ENCODE results near the gene ATP1B1.

ATP1B1 gene

DNA sequence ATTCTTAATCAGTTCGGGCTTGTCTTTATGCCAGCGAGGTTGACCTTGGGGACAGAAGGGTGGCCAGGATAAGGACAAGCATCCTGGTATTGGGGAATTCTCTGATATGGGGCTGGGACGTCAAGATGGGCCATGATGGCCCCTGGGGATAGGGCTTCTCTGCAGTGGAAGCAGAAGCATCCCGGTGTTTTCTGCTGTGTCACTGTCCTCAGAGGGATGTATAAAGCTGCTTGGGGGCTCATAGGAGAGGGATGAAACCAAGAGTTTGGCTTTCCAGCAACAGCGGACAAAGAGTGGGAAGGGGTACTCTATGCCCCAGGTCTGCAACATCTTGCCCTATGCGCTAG, 1.4 kb upstream of the ATP1B1 start:
- WGBS, 2 donors (ENCODE audit: extremely low coverage in 2 of 2, insufficient read length in 2 of 2, insufficient replicate concordance in 1 of 2) = no CpG with 5 or more reads among the region's 6 CpGs
- H3K9me3 ChIP-seq (replicated peaks in 1 of 2; ENCODE audit: control insufficient read depth in 2 of 2, insufficient read depth in 1 of 2, low read depth in 1 of 2, low read length in 2 of 2) = no peaks in the 10 kb centered on the region
- no peak for DNase-seq (ENCODE audit: low spot score)
- H3K36me3 ChIP-seq (replicated peaks in 1 of 2; ENCODE audit: control insufficient read depth in 2 of 2, insufficient read depth in 2 of 2, low read length in 2 of 2) = no peaks in the 10 kb centered on the region
- peaks cover 29 to 31% of the 10 kb centered on the region in 2 donors for H3K4me1 ChIP-seq (ENCODE audit: control insufficient read depth in 2 of 2, insufficient read depth in 1 of 2, low read depth in 1 of 2, low read length in 2 of 2)
- peak overlapping the region in 1 of 2 donors; percentile 57 for H3K4me3 ChIP-seq (ENCODE audit: low read length in 2 of 2)
- no peak overlapping the region for H2BK5ac ChIP-seq (ENCODE audit: low read length)
- no peak overlapping the region for H2AK5ac ChIP-seq (ENCODE audit: low read depth, low read length)
- no peak overlapping the region for H4K91ac ChIP-seq (ENCODE audit: low read depth, low read length, poor library complexity)
- no peak overlapping the region for H3K27ac ChIP-seq (replicated peaks; ENCODE audit: low read length)
- no peak overlapping the region for H3K9ac ChIP-seq (ENCODE audit: low read depth, low read length, poor library complexity)
- H3K18ac ChIP-seq (ENCODE audit: low read length) = peak overlapping the region; percentile 97
- H3K27me3 ChIP-seq (ENCODE audit: control insufficient read depth in 3 of 3, insufficient read depth in 3 of 3, low read depth in 1 of 3, low read length in 3 of 3) = peaks cover 0 to 13% (median 2%) of the 10 kb centered on the region in 3 experiments
- H3K79me1 ChIP-seq (ENCODE audit: low read depth, low read length) = no peaks in the 10 kb centered on the region
- H2BK12ac ChIP-seq (ENCODE audit: low read length) = no peak overlapping the region
- no peak overlapping the region for H2BK120ac ChIP-seq (ENCODE audit: low read depth, low read length)
- H3K4ac ChIP-seq (ENCODE audit: low read length) = no peak overlapping the region
- no peak overlapping the region for H4K8ac ChIP-seq (ENCODE audit: low read depth, low read length)
- no peak overlapping the region for H3K14ac ChIP-seq (ENCODE audit: low read length)
- H3K4me2 ChIP-seq (ENCODE audit: insufficient read depth, low read length, poor library complexity, severe bottlenecking) = peak overlapping the region; percentile 72
- no peak overlapping the region for H3K23ac ChIP-seq (ENCODE audit: low read depth, low read length, poor library complexity)
- H2AFZ ChIP-seq (ENCODE audit: low read length) = peak overlapping the region; percentile 98
- H2BK15ac ChIP-seq (ENCODE audit: low read length) = no peak overlapping the region

DNA sequence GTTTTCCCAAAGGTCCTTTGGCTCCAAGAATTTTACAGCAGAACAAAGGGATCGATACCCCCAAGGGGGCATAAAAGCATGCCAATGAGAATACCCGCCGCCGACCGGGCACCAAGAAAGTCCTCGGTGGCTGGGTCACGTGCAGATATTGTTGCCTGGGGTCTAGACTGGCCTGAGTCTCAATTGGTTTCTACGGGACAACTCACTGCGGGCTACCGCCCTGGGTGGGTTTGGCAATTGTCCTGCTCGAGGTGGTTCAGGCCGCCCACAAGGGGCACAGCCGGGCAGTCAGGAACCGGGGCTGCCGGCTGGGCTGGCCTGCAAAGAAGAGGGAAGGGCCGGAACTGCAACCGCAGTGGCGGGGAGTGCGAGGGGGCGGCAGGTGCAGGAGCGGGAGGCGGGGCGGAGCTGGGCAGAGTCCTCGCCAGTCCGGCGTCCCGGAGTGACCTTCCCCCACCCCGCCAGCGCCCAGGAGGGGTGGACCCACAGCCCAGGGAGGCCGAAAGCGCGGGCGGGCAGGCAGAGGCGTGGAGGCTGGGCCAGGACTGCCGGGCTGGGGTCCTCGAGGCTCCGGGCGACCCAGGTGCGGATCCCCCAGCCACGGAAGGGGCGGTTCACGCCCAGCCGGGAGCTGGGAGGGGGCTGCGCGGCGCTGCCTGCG, 926 bp upstream of the ATP1B1 start:
- H4K8ac ChIP-seq (ENCODE audit: low read depth, low read length) = no peak overlapping the region
- no peaks in the 10 kb centered on the region for H3K36me3 ChIP-seq (replicated peaks in 1 of 2; ENCODE audit: control insufficient read depth in 2 of 2, insufficient read depth in 2 of 2, low read length in 2 of 2)
- peaks cover 32 to 34% of the 10 kb centered on the region in 2 donors for H3K4me1 ChIP-seq (ENCODE audit: control insufficient read depth in 2 of 2, insufficient read depth in 1 of 2, low read depth in 1 of 2, low read length in 2 of 2)
- DNase-seq (ENCODE audit: low spot score) = no peak
- peak overlapping the region; percentile 57 to 88 for H3K4me3 ChIP-seq (ENCODE audit: low read length in 2 of 2)
- H2BK120ac ChIP-seq (ENCODE audit: low read depth, low read length) = no peak overlapping the region
- H2BK12ac ChIP-seq (ENCODE audit: low read length) = no peak overlapping the region
- no peak overlapping the region for H2AK5ac ChIP-seq (ENCODE audit: low read depth, low read length)
- H4K91ac ChIP-seq (ENCODE audit: low read depth, low read length, poor library complexity) = no peak overlapping the region
- peak overlapping the region; percentile 50 for H2BK15ac ChIP-seq (ENCODE audit: low read length)
- H3K79me1 ChIP-seq (ENCODE audit: low read depth, low read length) = no peaks in the 10 kb centered on the region
- no peak overlapping the region for H3K14ac ChIP-seq (ENCODE audit: low read length)
- H3K9ac ChIP-seq (ENCODE audit: low read depth, low read length, poor library complexity) = peak overlapping the region; percentile 95
- no CpG with 5 or more reads among the region's 47 CpGs for WGBS, 2 donors (ENCODE audit: extremely low coverage in 2 of 2, insufficient read length in 2 of 2, insufficient replicate concordance in 1 of 2)
- peak overlapping the region; percentile 97 for H3K18ac ChIP-seq (ENCODE audit: low read length)
- peak overlapping the region; percentile 58 for H3K23ac ChIP-seq (ENCODE audit: low read depth, low read length, poor library complexity)
- peak overlapping the region; percentile 85 for H3K27ac ChIP-seq (replicated peaks; ENCODE audit: low read length)
- H3K4me2 ChIP-seq (ENCODE audit: insufficient read depth, low read length, poor library complexity, severe bottlenecking) = peak overlapping the region; percentile 72
- H3K4ac ChIP-seq (ENCODE audit: low read length) = no peak overlapping the region
- H2BK5ac ChIP-seq (ENCODE audit: low read length) = peak overlapping the region; percentile 79
- H3K9me3 ChIP-seq (replicated peaks in 1 of 2; ENCODE audit: control insufficient read depth in 2 of 2, insufficient read depth in 1 of 2, low read depth in 1 of 2, low read length in 2 of 2) = no peaks in the 10 kb centered on the region
- peak overlapping the region; percentile 98 for H2AFZ ChIP-seq (ENCODE audit: low read length)
- peaks cover 0 to 13% (median 2%) of the 10 kb centered on the region in 3 experiments for H3K27me3 ChIP-seq (ENCODE audit: control insufficient read depth in 3 of 3, insufficient read depth in 3 of 3, low read depth in 1 of 3, low read length in 3 of 3)

DNA sequence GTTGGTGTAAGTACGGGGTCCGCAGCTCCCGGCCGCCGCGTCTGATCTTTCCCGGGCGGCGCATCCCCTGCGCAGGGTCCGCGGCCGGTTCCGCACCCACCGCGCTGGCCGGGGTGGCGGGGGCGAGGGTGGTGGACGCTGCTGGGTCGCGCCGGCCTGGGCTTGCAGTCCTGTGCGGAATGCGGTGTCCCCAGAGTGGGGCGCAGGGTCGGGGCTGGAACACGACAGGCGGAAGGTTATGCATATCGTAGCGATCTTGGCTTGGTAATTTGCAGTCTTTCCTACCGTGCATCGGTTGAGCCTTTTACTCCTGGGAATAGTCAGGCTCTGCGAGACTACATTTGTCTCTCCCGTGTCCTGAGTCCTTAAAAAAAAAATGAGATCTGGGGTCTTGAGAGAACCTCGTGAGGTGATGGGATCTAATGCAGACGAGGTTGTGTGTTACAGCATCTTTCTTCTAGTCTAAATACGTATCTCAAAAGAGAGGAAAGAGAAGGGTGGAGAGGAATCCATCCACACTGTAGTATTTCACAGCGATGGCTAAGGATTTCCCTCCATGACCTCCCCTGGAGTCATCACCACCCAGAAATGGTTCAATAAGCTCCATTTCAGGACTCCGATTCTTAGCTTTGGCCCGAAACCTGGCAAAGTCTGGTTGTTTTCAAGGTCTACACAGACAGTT, 572 bp downstream of the ATP1B1 start:
- peaks cover 0 to 8% of the 10 kb centered on the region in 2 donors for H3K36me3 ChIP-seq (replicated peaks in 1 of 2; ENCODE audit: control insufficient read depth in 2 of 2, insufficient read depth in 2 of 2, low read length in 2 of 2)
- no peak for DNase-seq (ENCODE audit: low spot score)
- H3K18ac ChIP-seq (ENCODE audit: low read length) = peak overlapping the region; percentile 97
- peak overlapping the region; percentile 98 for H2AFZ ChIP-seq (ENCODE audit: low read length)
- peak overlapping the region; percentile 88 for H2BK5ac ChIP-seq (ENCODE audit: low read length)
- no peaks in the 10 kb centered on the region for H3K79me1 ChIP-seq (ENCODE audit: low read depth, low read length)
- H3K4me3 ChIP-seq (ENCODE audit: low read length in 2 of 2) = peak overlapping the region; percentile 57 to 99
- H3K14ac ChIP-seq (ENCODE audit: low read length) = no peak overlapping the region
- peak overlapping the region; percentile 52 for H3K4me2 ChIP-seq (ENCODE audit: insufficient read depth, low read length, poor library complexity, severe bottlenecking)
- H2BK120ac ChIP-seq (ENCODE audit: low read depth, low read length) = no peak overlapping the region
- no peaks in the 10 kb centered on the region for H3K9me3 ChIP-seq (replicated peaks in 1 of 2; ENCODE audit: control insufficient read depth in 2 of 2, insufficient read depth in 1 of 2, low read depth in 1 of 2, low read length in 2 of 2)
- H2BK12ac ChIP-seq (ENCODE audit: low read length) = no peak overlapping the region
- no peak overlapping the region for H4K91ac ChIP-seq (ENCODE audit: low read depth, low read length, poor library complexity)
- peak overlapping the region; percentile 43 for H4K8ac ChIP-seq (ENCODE audit: low read depth, low read length)
- H2BK15ac ChIP-seq (ENCODE audit: low read length) = no peak overlapping the region
- WGBS, 2 donors (ENCODE audit: extremely low coverage in 2 of 2, insufficient read length in 2 of 2, insufficient replicate concordance in 1 of 2) = no CpG with 5 or more reads among the region's 41 CpGs
- H3K9ac ChIP-seq (ENCODE audit: low read depth, low read length, poor library complexity) = peak overlapping the region; percentile 97
- H3K27ac ChIP-seq (replicated peaks; ENCODE audit: low read length) = peak overlapping the region; percentile 88
- H3K27me3 ChIP-seq (ENCODE audit: control insufficient read depth in 3 of 3, insufficient read depth in 3 of 3, low read depth in 1 of 3, low read length in 3 of 3) = peaks cover 0 to 13% (median 2%) of the 10 kb centered on the region in 3 experiments
- H3K23ac ChIP-seq (ENCODE audit: low read depth, low read length, poor library complexity) = peak overlapping the region; percentile 58
- H3K4me1 ChIP-seq (ENCODE audit: control insufficient read depth in 2 of 2, insufficient read depth in 1 of 2, low read depth in 1 of 2, low read length in 2 of 2) = peaks cover 27 to 34% of the 10 kb centered on the region in 2 donors
- H3K4ac ChIP-seq (ENCODE audit: low read length) = no peak overlapping the region
- H2AK5ac ChIP-seq (ENCODE audit: low read depth, low read length) = no peak overlapping the region

DNA sequence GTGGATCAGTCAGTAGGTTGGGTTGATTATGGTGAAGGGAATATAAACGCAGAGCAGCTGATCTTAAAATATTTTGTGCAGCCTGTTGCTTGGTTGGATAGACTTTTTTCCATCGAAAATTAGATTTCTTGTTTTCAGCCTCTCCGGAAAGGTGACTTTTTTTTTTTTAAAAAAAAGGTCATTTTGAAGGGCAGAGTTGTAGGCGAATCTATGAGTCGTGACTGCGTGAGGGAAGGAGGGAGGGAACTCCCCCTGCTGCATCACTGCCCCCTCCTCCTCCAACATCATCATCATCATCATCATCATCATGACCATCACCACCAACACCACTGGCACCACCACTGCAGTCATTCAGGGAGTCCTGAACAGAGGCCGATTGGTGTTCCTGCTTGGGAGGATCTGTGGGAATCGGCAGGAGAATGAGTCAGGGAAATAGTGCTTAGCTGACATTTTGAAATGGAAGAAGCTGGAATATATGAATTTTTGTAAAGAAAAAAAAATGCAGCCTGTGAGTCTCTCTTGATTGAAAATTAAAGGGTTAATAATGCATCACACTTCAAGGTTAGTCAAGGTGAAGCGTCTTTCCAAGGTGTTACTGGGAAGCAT, 1.2 kb downstream of the ATP1B1 start:
- peaks cover 21 to 30% of the 10 kb centered on the region in 2 donors for H3K4me1 ChIP-seq (ENCODE audit: control insufficient read depth in 2 of 2, insufficient read depth in 1 of 2, low read depth in 1 of 2, low read length in 2 of 2)
- H2AFZ ChIP-seq (ENCODE audit: low read length) = peak overlapping the region; percentile 98
- no peak overlapping the region for H3K18ac ChIP-seq (ENCODE audit: low read length)
- no peaks in the 10 kb centered on the region for H3K79me1 ChIP-seq (ENCODE audit: low read depth, low read length)
- WGBS, 2 donors (ENCODE audit: extremely low coverage in 2 of 2, insufficient read length in 2 of 2, insufficient replicate concordance in 1 of 2) = no CpG with 5 or more reads among the region's 9 CpGs
- H3K9ac ChIP-seq (ENCODE audit: low read depth, low read length, poor library complexity) = no peak overlapping the region
- H2AK5ac ChIP-seq (ENCODE audit: low read depth, low read length) = no peak overlapping the region
- no peak for DNase-seq (ENCODE audit: low spot score)
- no peak overlapping the region for H2BK12ac ChIP-seq (ENCODE audit: low read length)
- no peak overlapping the region for H2BK15ac ChIP-seq (ENCODE audit: low read length)
- H3K4me2 ChIP-seq (ENCODE audit: insufficient read depth, low read length, poor library complexity, severe bottlenecking) = peak overlapping the region; percentile 52
- no peak overlapping the region for H3K4ac ChIP-seq (ENCODE audit: low read length)
- H3K9me3 ChIP-seq (replicated peaks in 1 of 2; ENCODE audit: control insufficient read depth in 2 of 2, insufficient read depth in 1 of 2, low read depth in 1 of 2, low read length in 2 of 2) = no peaks in the 10 kb centered on the region
- H2BK5ac ChIP-seq (ENCODE audit: low read length) = no peak overlapping the region
- no peak overlapping the region for H3K27ac ChIP-seq (replicated peaks; ENCODE audit: low read length)
- peak overlapping the region; percentile 57 to 99 for H3K4me3 ChIP-seq (ENCODE audit: low read length in 2 of 2)
- H3K36me3 ChIP-seq (replicated peaks in 1 of 2; ENCODE audit: control insufficient read depth in 2 of 2, insufficient read depth in 2 of 2, low read length in 2 of 2) = peaks cover 0 to 15% of the 10 kb centered on the region in 2 donors
- H3K23ac ChIP-seq (ENCODE audit: low read depth, low read length, poor library complexity) = no peak overlapping the region
- no peak overlapping the region for H3K14ac ChIP-seq (ENCODE audit: low read length)
- no peak overlapping the region for H2BK120ac ChIP-seq (ENCODE audit: low read depth, low read length)
- peaks cover 0 to 13% (median 2%) of the 10 kb centered on the region in 3 experiments for H3K27me3 ChIP-seq (ENCODE audit: control insufficient read depth in 3 of 3, insufficient read depth in 3 of 3, low read depth in 1 of 3, low read length in 3 of 3)
- no peak overlapping the region for H4K8ac ChIP-seq (ENCODE audit: low read depth, low read length)
- H4K91ac ChIP-seq (ENCODE audit: low read depth, low read length, poor library complexity) = no peak overlapping the region

All from neuronal stem cell (in vitro differentiated cells).